HepG2 (cell line): ENCODE measurements around the gene CAVIN2. TPM values are rescaled to one million over a fixed set of nuclear protein-coding genes. Genes with fewer than 3 reads are reported as not detected.

ENCODE experiments used
- ARID5B ChIP-seq: IDR thresholded peaks from 2 replicates; pipeline ENCODE4 v1.4.0; 2020; ENCODE audit warnings: mild to moderate bottlenecking, missing genetic modification reagents
- ARNT ChIP-seq: fragments of 450-650 bp; IDR thresholded peaks from 2 replicates; pipeline ENCODE4 v1.6.1; 2017
- ETV5 ChIP-seq: IDR thresholded peaks from 2 replicates; pipeline ENCODE4 v1.6.1; 2018; ENCODE audit warnings: missing biosample characterization, missing genetic modification reagents, inconsistent platforms, borderline replicate concordance
- HNRNPUL1 ChIP-seq: fragments of 200-400 bp; formaldehyde crosslinking; IDR thresholded peaks from 2 replicates; pipeline ENCODE4 v1.6.1; 2017; ENCODE audit warnings: low read depth, mild to moderate bottlenecking, low read length, moderate library complexity
- NFYB ChIP-seq: sonication (generic); formaldehyde crosslinking; IDR thresholded peaks from 2 replicates; pipeline ENCODE4 v1.4.0; 2020; ENCODE audit warnings: missing genetic modification reagents
- NR2C2 ChIP-seq: sonication (generic); formaldehyde crosslinking; IDR thresholded peaks from 2 replicates; pipeline ENCODE4 v1.4.0; 2020; ENCODE audit warnings: missing genetic modification reagents, mild to moderate bottlenecking, moderate library complexity, borderline replicate concordance
- ONECUT2 ChIP-seq: sonication (generic); formaldehyde crosslinking; IDR thresholded peaks from 2 replicates; pipeline ENCODE4 v1.4.0; 2020; ENCODE audit warnings: missing genetic modification reagents
- PLSCR1 ChIP-seq: sonication (generic); formaldehyde crosslinking; IDR thresholded peaks from 2 replicates; pipeline ENCODE4 v1.5.0; 2020; ENCODE audit warnings: missing genetic modification reagents, mild to moderate bottlenecking, borderline replicate concordance
- TBX2 ChIP-seq: sonication (generic); formaldehyde crosslinking; IDR thresholded peaks from 2 replicates; pipeline ENCODE4 v1.5.0; 2020; ENCODE audit warnings: missing genetic modification reagents, mild to moderate bottlenecking, borderline replicate concordance
- ZBTB39 ChIP-seq: sonication (generic); formaldehyde crosslinking; IDR thresholded peaks from 2 replicates; pipeline ENCODE4 v1.5.0; 2020; ENCODE audit warnings: missing genetic modification reagents
- ZNF3 ChIP-seq: IDR thresholded peaks from 2 replicates; pipeline ENCODE4 v1.7.0; 2017; ENCODE audit warnings: inconsistent platforms
- ZNF550 ChIP-seq: sonication (generic); formaldehyde crosslinking; IDR thresholded peaks from 2 replicates; pipeline ENCODE4 v1.4.0; 2020; ENCODE audit warnings: mild to moderate bottlenecking, missing genetic modification reagents, borderline replicate concordance
- ZNF597 ChIP-seq: sonication (generic); formaldehyde crosslinking; IDR thresholded peaks from 2 replicates; pipeline ENCODE4 v1.5.0; 2020; ENCODE audit warnings: missing genetic modification reagents
- ZNF616 ChIP-seq: sonication (generic); formaldehyde crosslinking; IDR thresholded peaks from 2 replicates; pipeline ENCODE4 v1.5.0; 2020; ENCODE audit warnings: low read depth, mild to moderate bottlenecking, missing genetic modification reagents
- ZNF724P ChIP-seq: sonication (generic); formaldehyde crosslinking; IDR thresholded peaks from 2 replicates; pipeline ENCODE4 v1.8.0; 2022; ENCODE audit warnings: missing genetic modification reagents, borderline replicate concordance
- ZNF766 ChIP-seq: sonication (generic); formaldehyde crosslinking; IDR thresholded peaks from 2 replicates; pipeline ENCODE4 v1.5.0; 2020; ENCODE audit warnings: missing genetic modification reagents, borderline replicate concordance
- ZNF768 ChIP-seq: sonication (generic); formaldehyde crosslinking; IDR thresholded peaks from 2 replicates; pipeline ENCODE4 v1.4.0; 2020; ENCODE audit warnings: missing genetic modification reagents
- ZNF839 ChIP-seq: sonication (generic); formaldehyde crosslinking; IDR thresholded peaks from 2 replicates; pipeline ENCODE4 v1.4.0; 2020; ENCODE audit warnings: missing genetic modification reagents, mild to moderate bottlenecking, borderline replicate concordance
- polyA plus RNA-seq, 8 experiments: library from polyadenylated mRNA; depleted of rRNA in 3 of 8; stranded (reverse) in 7 of 8; unstranded in 1 of 8; fragments of >200 nt; fragmentation: Illumina TruSeq in 4 of 8; extraction: Trizol in 4 of 8; gene quantifications; 2 replicates each; pipeline versions ENCODE4 v1.2.1 to v1.2.3, GENCODE V29; 2011 to 2016; ENCODE audit warnings: low read depth in 4 of 8, missing spikeins in 1 of 8, mixed read lengths in 1 of 8; ENCODE audit not compliant: insufficient read depth in 1 of 8
- total RNA-seq, 5 experiments: library from RNA; depleted of rRNA; stranded (reverse); fragments of >200 nt; fragmentation: Illumina TruSeq; extraction: Trizol; gene quantifications; 2 replicates each; pipeline ENCODE4 v1.2.3, GENCODE V29; 2016; ENCODE audit warnings: low read depth in 1 of 5
- TF ChIP-seq, protein P1 (sequence below): fragments of 450-650 bp; IDR thresholded peaks from 2 replicates; pipeline ENCODE4 v1.6.1; 2016

Gene CAVIN2
- total and polyA plus RNA-seq, 2 of the 13 experiments (the other 11 are each of a cell fraction or from before 2014, with no cell fraction given), result 7.6 to 38.8 TPM

GRCh38 chr2:191846515-191847476 lies at the start of gene CAVIN2 (continued):
- TF ChIP-seq ZNF724P (CRISPR knock-in tag), result no peak
- TF ChIP-seq ZNF839 (CRISPR knock-in tag), result peak; percentile 25; the same call in 1 of the 2 replicates
- no peak for TF ChIP-seq HNRNPUL1
- TF ChIP-seq ZNF597 (CRISPR knock-in tag), result no peak
- TF ChIP-seq ZNF768 (CRISPR knock-in tag), result peak; percentile 60; the same call in 1 of the 2 replicates
- TF ChIP-seq ETV5 (CRISPR knock-in tag), result no peak; the same call in 1 of the 2 replicates
- TF ChIP-seq PLSCR1, result no peak
- TF ChIP-seq NR2C2 (CRISPR knock-in tag), result no peak
- TF ChIP-seq ZNF616 (CRISPR knock-in tag), result 0 out of 2 replicates have a peak, but pooled peaks have one; percentile 42
- TF ChIP-seq ZNF550 (CRISPR knock-in tag), result peak; percentile 75; the same call in 1 of the 2 replicates
- TF ChIP-seq ONECUT2 (CRISPR knock-in tag), result no peak
- TF ChIP-seq ARID5B, result peak; percentile 75
- no peak for TF ChIP-seq ZBTB39
- TF ChIP-seq ARNT, result no peak
- TF ChIP-seq NFYB (CRISPR knock-in tag), result peak; percentile 55
- TF ChIP-seq ZNF3 (CRISPR knock-in tag), result 0 out of 2 replicates have a peak, but pooled peaks have one; percentile 19
- TF ChIP-seq, protein P1, sequence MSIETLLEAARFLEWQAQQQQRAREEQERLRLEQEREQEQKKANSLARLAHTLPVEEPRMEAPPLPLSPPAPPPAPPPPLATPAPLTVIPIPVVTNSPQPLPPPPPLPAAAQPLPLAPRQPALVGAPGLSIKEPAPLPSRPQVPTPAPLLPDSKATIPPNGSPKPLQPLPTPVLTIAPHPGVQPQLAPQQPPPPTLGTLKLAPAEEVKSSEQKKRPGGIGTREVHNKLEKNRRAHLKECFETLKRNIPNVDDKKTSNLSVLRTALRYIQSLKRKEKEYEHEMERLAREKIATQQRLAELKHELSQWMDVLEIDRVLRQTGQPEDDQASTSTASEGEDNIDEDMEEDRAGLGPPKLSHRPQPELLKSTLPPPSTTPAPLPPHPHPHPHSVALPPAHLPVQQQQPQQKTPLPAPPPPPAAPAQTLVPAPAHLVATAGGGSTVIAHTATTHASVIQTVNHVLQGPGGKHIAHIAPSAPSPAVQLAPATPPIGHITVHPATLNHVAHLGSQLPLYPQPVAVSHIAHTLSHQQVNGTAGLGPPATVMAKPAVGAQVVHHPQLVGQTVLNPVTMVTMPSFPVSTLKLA, result no peak
- TF ChIP-seq TBX2 (CRISPR knock-in tag), result peak; percentile 84
- TF ChIP-seq ZNF766 (CRISPR knock-in tag), result no peak
